ENCODE data around the gene TMEM37. TPM values are rescaled to one million over a fixed set of nuclear protein-coding genes. Genes with fewer than 3 reads are reported as not detected.

The TMEM37 gene
- total RNA-seq, 6 experiments from 2014 or later, result not detected

DNA sequence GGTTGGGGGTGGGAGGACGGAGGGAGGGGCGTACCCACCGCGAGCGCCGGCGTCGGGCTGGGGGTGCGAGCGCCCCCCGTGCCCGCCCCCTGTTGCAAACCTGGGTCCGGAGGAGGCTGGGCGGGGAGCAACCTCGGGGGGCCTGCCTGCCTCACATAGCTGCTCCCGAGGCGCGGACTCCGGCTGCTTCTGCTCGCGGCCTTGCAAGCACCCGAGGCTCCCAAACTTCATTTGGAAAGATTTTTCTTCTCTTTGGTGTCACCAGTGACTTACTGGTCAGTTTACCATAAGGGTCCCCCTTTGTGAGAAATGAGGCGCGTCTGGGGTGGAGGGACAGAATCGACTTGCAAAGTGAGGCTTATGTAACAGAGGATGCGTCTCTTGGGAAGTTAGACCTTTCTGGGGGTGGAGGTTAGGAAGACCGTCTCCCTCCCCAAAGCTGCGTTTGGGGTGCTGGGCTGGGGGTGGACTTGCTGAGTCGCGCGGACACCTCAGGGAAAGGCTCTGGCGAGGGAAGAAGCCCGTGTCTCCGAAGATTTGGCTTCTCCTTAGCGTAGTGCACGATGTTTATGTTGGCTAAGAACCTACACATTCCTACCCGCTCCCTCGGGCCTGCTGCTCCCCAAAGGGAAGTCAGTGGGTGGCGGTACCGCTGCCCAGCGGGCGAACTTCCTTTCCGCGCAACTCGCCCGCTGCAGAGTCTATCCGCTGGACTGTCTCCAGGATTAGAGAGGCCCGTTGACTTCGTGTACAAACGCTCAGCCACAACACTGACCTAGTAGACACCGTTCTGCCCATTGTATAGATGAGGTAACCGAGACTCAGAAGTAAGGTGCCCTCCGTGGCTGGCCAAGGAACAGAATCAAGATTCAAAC lies 559 bp downstream of the TMEM37 start:
- peaks cover 40% of the 10 kb centered on the region for H3K27me3 Mint-ChIP-seq (ENCODE audit: insufficient read depth)
- TF ChIP-seq CTCF (IDR thresholded peaks at IDR 0.05), result no peak

GRCh38 chr2:119432851-119433522 lies 1.3 kb downstream of the TMEM37 start:
- Mint-ChIP-seq H3K27ac (no peak overlapping the region), H3K27me3 (ENCODE audit: insufficient read depth) (peaks cover 36% of the 10 kb centered on the region), H3K36me3 (ENCODE audit: low read depth) (no peaks in the 10 kb centered on the region), H3K4me3 (no peak overlapping the region), H3K9me3 (no peaks in the 10 kb centered on the region), H3K4me1 (ENCODE audit: low read depth) (no peaks in the 10 kb centered on the region)
- TF ChIP-seq CTCF (IDR thresholded peaks at IDR 0.05), result no peak
- no peak for DNase-seq

More for the DNA sequence above, 559 bp downstream of the TMEM37 start:
- no peaks in the 10 kb centered on the region for H3K4me1 Mint-ChIP-seq (ENCODE audit: low read depth)
- H3K9me3 Mint-ChIP-seq, result no peaks in the 10 kb centered on the region
- DNase-seq, result no peak
- H3K36me3 Mint-ChIP-seq (ENCODE audit: low read depth), result no peaks in the 10 kb centered on the region
- peak overlapping the region; percentile 58 for H3K4me3 Mint-ChIP-seq
- no peak overlapping the region for H3K27ac Mint-ChIP-seq

GRCh38 chr2:119433636-119434327 lies 2.1 kb downstream of the TMEM37 start:
- no peak for TF ChIP-seq CTCF (IDR thresholded peaks at IDR 0.05)
- Mint-ChIP-seq H3K9me3 (no peaks in the 10 kb centered on the region), H3K36me3 (ENCODE audit: low read depth) (no peaks in the 10 kb centered on the region), H3K4me1 (ENCODE audit: low read depth) (no peaks in the 10 kb centered on the region), H3K27me3 (ENCODE audit: insufficient read depth) (peaks cover 30% of the 10 kb centered on the region), H3K4me3 (no peak overlapping the region), H3K27ac (no peak overlapping the region)
- DNase-seq, result no peak

DNA sequence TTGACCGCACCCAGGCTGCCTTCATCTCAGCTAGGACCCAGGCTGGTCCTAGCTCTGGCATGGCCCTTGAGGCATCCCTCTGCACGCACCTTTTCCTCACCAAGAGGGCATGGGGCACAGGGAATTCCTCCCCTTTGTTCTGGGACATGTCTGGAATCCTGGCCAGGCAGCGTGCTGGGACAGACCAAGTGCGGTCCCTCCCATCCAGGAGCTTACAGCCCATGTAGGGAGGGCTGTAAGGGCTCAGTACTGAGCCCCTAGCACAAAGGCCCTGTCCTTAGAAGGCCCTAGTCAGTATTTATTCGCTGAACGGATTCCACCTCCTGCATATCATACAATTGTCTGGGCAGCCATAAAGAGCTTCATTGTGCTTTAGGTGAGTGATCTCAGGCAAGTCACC lies 3.0 kb downstream of the TMEM37 start:
- H3K4me1 Mint-ChIP-seq (ENCODE audit: low read depth), result no peaks in the 10 kb centered on the region
- no peak overlapping the region for H3K27ac Mint-ChIP-seq
- no peaks in the 10 kb centered on the region for H3K9me3 Mint-ChIP-seq
- no peak overlapping the region for H3K4me3 Mint-ChIP-seq
- peaks cover 35% of the 10 kb centered on the region for H3K27me3 Mint-ChIP-seq (ENCODE audit: insufficient read depth)
- no peak for DNase-seq
- no peaks in the 10 kb centered on the region for H3K36me3 Mint-ChIP-seq (ENCODE audit: low read depth)
- TF ChIP-seq CTCF (IDR thresholded peaks at IDR 0.05), result no peak

DNA sequence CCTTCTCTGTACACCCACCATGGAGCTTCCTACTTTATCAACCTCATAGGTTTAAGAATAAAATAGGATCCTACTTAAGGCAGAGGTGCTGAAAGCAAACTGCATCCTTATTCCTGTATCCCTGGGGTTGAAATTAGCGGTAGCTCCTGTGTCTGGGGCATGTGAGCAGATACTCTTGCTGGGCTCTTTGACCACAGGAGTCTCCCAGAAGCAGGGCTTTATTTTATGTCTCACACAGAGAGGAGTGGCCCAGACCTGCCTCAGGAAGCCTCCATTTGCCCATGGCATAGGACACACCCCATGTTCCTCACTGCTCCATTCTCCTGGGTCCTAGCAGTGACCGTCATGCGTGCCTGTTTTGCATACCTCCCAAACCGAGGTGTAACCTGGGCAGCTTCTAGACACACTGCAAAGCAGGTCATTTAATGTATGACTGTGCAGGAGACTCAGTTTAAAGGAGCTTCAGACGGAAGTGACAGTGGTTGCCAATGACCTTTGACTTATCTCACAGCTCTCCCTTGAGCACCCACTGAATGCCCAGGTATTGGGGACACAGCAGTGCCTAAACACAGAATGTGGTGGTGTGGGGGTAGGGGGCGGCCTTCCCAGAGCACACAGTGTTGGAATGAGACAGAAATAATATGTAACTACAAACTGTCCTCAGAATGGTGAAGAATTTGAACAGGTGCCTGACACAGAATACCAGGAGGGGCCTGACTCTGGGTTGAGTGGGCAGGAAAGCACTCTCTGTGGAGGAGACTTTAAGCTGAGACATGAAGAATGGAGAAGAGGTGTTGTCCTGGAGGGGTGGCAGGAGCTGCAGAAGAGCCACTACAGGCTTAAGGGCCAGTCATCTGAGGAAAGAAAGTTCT lies 3.7 kb downstream of the TMEM37 start:
- no peak for TF ChIP-seq CTCF (IDR thresholded peaks at IDR 0.05)
- no peaks in the 10 kb centered on the region for H3K36me3 Mint-ChIP-seq (ENCODE audit: low read depth)
- no peak overlapping the region for H3K27ac Mint-ChIP-seq
- DNase-seq, result no peak
- H3K27me3 Mint-ChIP-seq (ENCODE audit: insufficient read depth), result peaks cover 38% of the 10 kb centered on the region
- no peaks in the 10 kb centered on the region for H3K4me1 Mint-ChIP-seq (ENCODE audit: low read depth)
- H3K9me3 Mint-ChIP-seq, result no peaks in the 10 kb centered on the region
- no peak overlapping the region for H3K4me3 Mint-ChIP-seq
